Measurements from ENCODE around the gene TP53I11.

The TP53I11 gene

GRCh38 chr11:44941259-44942021, 9.2 kb downstream of the TP53I11 start:
- no peak for DNase-seq (ENCODE audit: low spot score)
- FAIRE-seq: no peak

DNA sequence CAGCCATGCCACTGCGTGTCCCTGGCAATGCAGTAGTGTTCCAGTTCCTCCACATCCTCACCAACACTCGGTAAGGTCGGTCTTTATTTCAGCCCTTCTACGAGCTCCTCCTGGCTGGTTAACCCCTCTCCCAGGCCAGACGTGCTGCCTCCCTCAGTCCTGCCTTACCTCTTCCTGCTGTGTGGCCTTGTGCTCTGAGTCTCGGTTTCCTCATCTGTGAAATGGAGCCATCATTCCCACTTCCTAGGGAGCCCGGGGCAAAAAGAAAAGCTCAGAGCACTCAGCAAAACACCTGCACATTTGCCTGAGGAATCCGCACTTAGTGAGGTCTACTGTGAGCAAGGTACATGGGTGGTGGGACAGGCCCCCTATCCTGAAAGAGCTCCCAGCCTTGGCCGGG, 9.8 kb downstream of the TP53I11 start:
- DNase-seq (ENCODE audit: low spot score) (no peak), FAIRE-seq (no peak)

DNA sequence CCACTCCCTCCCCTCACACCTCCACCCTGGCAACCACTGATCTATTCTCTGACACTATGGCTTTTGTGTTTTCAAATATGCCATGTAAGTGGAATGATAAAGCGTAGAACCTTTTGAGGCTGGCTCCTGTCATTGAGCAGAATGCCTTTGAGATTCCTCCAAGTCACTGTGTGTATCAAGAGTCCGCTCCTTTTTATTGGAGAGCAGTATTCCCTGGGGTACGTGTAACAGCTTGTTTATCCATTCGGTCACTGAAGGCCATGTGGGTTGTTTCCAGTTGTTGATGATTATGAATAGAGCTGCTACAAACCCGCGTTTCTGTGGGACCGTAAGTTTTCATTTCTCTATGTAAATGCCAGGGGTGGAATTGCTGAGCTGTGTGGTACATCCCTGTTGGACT, 10.3 kb downstream of the TP53I11 start:
- no peak for FAIRE-seq

GRCh38 chr11:44939673-44940395, 10.8 kb downstream of the TP53I11 start:
- DNase-seq (ENCODE audit: low spot score) (no peak), FAIRE-seq (no peak)

More for the DNA sequence above, 10.3 kb downstream of the TP53I11 start:
- no peak for DNase-seq (ENCODE audit: low spot score)

DNA sequence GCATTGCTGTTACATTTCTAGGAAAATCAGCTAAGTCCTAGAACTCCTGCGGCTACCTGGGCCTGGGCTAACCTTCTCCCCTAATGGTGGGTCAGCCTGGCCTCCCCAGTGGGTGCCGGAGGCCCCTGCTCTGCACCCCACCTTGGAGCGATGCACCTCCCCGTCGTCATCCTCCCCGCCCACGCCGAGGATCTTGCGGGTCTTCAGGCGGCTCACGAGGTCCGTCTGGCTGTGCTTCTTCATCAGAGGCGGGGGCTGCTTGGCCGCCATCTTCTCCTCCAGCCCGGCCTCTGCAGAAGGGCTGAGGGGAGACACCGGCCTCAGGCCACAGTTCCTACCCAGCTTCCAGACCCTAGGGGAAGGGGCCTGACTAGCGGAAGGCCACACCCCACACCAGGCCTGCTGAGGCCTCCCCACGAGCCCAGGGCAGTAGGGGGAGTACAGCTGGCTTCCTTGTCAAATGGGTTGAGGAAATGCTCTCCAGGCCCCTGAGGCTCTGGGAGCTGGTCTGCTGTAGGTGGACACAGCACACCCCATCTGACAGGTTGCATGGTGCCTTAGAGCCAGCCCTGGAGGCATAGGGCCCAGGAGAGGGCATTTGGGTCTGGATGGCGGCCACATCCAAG, 12.5 kb downstream of the TP53I11 start:
- DNase-seq (ENCODE audit: low spot score) (no peak), FAIRE-seq (no peak)

- FAIRE-seq: no peak
- DNase-seq (ENCODE audit: low spot score): no peak
These were observed 13.6 kb downstream of the TP53I11 start for GRCh38 chr11:44936951-44937543.

GRCh38 chr11:44936525-44936924, 14.2 kb downstream of the TP53I11 start:
- DNase-seq (ENCODE audit: low spot score): peak; percentile 79
- no peak for FAIRE-seq

- FAIRE-seq: no peak
- no peak for DNase-seq (ENCODE audit: low spot score)
These were observed 15.9 kb downstream of the TP53I11 start for GRCh38 chr11:44934735-44935250.

DNA sequence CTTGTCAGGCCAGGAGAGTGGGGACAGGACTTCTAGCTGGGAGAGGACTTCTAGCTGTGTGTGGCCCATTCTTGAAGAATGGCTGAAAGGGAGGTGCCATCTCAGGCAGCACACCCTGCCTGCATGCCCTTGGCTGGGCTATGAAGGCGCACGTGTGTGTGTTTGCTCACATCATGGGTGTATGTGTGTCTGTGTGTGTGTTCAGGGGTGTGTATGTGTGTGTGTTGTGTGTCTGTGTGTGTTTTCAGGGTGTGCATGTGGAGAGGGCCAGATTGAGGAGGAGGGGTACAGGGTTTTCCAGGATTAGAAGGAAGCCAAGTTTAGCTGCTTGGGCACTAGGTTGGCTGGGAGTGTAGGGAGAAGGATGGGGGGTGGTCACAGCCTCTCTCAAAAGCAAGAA, 16.6 kb downstream of the TP53I11 start:
- FAIRE-seq: no peak

DNA sequence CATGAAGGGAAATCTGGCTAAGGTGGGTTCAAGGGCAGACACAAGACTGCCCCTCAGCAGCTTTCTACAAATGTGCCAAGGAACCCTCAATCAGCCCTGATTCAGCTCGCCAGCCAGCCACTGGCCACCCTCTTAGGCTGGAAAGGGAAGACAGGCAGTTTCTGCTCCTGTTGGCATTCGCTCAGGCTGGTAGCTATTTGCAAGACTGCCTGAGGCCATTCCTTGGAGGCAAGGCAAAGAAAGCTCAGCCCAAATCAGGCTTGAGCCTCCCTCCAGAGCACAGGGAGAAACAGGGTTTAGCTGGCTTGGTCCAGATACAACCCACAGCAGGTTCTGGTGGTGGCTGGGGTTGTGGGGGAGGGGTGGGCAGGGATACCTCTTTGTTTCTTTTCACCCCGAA, 19.2 kb downstream of the TP53I11 start:
- DNase-seq (ENCODE audit: low spot score): no peak
- no peak for FAIRE-seq

More for the DNA sequence above, 16.6 kb downstream of the TP53I11 start:
- no peak for DNase-seq (ENCODE audit: low spot score)

DNA sequence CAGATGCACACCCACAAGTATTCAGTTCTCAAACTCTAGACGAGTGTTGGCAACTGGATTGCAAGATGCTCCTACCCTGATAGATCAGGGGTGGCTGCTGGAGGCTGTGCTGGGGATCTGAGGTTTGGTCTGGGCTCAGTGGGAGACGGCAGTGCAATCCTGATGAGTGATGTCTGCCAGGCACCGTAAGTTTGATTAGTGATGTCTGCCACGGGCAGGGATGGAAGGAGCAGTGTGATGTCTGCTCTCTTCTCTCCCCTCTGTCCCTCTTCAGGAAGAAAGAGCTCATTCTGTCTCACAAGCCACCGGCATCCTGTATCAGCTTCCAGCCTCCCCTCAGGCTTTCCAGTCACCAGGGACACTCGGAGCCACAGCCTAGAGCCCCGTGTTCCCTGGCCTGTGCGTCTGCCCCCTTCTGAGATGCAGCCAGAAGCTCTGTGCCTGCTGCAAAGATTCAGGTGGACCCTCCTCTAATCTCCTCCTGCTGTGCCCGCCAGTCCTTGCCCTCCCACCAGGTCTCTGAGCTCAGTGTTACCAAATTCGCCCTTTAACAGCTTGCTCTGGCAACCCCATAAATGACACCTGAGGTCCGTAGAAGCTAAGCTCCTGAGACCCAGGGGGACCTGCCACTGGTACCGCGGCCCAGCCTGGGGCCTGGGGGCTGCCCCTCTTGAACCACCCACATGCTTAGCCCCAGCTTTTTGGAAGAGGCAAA, 19.9 kb downstream of the TP53I11 start:
- DNase-seq (ENCODE audit: low spot score) (no peak), FAIRE-seq (no peak)

- DNase-seq (ENCODE audit: low spot score): no peak
- no peak for FAIRE-seq
These were observed 21.9 kb downstream of the TP53I11 start for GRCh38 chr11:44928816-44929215.

DNA sequence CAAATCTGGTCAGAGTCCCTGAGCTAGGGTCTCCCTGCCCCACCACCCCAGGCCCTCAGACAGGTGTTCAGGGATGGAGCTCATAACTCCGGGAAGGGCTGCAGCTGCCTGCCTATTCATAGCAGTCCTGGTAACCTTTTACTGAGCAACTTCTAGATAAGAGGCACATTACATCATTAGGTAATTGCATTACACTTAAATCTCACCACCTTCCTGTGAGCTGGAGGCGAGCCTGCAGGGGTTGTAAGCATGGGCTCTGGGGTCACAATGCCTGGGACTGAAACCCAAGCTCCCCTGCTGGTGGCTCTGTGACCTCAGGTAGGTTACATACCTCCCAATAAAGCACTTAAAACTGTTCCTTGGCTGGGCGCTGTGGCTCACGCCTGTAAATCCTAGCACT, 22.5 kb downstream of the TP53I11 start:
- FAIRE-seq (peak; percentile 13), DNase-seq (ENCODE audit: low spot score) (no peak)

DNA sequence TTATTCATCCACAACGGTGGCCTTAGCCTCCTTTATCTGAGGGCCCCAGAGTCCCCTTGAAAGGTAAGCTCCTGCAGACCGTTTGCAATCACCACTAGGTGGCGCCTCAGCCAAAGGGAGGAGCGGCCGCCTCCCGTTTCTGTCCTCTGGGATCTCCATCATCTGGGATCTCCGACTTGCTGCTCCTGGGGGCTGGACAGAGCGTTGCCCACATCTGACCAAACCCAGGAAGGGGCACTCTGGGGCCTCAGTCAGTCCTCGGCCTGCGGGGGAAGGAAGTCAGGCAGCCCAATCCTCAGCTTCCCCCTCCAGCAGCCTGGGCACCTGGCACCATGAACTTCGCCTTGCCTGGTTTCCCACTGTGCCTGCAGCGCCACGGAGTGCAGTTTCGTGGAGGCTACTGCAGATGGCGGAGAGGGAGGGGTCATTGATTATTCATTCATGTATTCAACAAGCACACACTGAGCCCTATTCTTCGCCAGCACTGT, 23.5 kb downstream of the TP53I11 start:
- no peak for FAIRE-seq
- peak; percentile 82 for DNase-seq (ENCODE audit: low spot score)

DNA sequence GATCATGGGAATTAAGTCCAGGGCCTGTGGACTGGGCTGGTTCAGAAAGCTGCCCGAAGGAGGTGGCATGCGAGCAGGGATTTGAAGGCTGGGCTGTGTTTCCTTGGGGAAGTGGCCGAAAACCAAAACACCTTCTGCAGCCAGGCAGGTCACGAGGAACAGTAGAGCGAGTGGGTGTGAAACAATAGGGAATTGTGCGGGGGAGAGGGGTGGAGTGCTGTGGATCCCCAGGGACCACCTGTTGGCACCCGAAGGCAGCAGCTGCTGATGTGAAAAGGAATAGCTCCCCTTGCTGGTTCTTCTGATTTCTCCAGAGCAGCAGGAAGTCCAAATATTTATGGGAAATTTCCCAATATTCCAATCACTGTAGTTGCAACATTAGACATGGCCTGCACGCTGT, 24.6 kb downstream of the TP53I11 start:
- FAIRE-seq: no peak
- no peak for DNase-seq (ENCODE audit: low spot score)

GRCh38 chr11:44923806-44924205, 26.9 kb downstream of the TP53I11 start:
- no peak for FAIRE-seq
- no peak for DNase-seq (ENCODE audit: low spot score)

- no peak for FAIRE-seq
- no peak for DNase-seq (ENCODE audit: low spot score)
These were observed 27.6 kb downstream of the TP53I11 start for GRCh38 chr11:44923115-44923514.

DNA sequence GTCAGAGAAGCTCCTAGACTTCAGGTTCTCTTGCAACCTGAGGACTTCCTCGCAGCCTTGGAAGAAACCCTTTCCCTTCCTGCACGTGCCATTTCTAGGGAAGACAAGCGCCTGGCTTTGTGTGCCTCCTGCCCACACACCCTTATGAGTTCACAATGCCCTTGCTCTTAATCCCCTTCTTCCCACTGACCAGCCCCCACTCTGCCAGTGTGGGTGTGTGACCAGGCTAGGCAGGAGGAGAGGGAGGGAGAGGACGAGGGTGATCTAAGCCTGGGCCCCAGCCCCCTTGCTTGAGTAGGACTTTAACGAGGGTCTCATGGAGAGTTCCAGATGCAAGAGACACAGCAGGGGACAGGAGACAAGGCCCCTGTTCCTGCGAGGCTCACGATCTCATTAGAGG, 30.2 kb downstream of the TP53I11 start:
- DNase-seq (ENCODE audit: low spot score) (no peak), FAIRE-seq (no peak)

DNA sequence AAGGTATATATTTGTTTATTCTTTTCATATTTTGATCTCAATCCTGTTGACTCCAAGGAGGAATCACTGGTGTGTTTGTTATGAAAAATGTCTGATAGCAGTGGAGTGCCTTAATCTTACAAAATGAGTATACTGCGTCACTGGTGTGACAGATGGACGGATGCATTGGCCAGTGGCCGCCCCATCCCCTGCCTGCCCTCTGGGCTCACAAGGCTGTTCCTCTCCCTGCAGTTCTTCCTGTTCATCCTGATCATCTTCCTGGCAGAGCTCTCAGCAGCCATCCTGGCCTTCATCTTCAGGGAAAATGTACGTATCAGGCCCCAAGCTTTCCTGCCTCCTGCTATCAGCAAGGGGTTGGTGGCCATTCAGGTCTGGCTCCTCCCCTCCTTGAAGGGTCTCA, 32.9 kb downstream of the TP53I11 start:
- FAIRE-seq (no peak), DNase-seq (ENCODE audit: low spot score) (no peak)

DNA sequence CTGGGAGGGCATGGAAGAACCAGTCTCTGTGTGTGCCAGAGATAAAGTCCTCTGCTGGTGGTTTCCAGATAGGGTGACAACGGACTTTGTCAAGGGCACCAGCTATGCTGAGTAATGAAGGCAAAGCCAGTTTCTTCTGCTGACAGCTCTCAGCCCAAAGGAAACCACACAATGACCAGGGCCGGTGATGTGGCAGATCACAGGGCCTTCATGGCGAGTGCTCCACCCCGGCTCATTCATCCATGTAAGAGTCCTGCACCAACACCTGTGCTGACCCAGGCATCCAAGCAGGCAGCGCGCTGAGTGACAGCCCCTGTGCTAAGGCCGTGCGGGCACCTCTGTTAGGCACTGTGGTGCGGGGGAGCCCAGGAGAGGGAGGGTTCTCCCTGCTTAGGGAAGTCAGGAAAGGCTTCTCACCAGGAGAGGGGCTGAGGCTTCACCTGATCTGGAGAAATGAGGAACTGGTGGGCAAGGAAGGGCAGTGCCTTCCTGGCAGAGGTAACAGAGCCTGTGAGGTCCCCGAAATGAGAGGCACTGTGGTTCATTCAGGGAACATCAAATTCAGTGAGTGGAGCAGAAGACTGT, 33.8 kb downstream of the TP53I11 start:
- FAIRE-seq (no peak), DNase-seq (ENCODE audit: low spot score) (no peak)

GRCh38 chr11:44916331-44916730, 34.4 kb downstream of the TP53I11 start:
- DNase-seq (ENCODE audit: low spot score) (no peak), FAIRE-seq (no peak)

All from urothelium cell line (cell line).